ENCODE measurements around the gene RADX. TPM values are rescaled to one million over a fixed set of nuclear protein-coding genes. Genes with fewer than 3 reads are reported as not detected.

Gene RADX
- total and polyA plus RNA-seq, 10 donors, result 2.7 to 19.4 (median 5.9) TPM

- H3K4me3 ChIP-seq, result no peak overlapping the region
- WGBS, 5 donors, result 78 to 88% (median 84%) methylated on average over 7 of the region's 7 CpGs
- TF ChIP-seq POLR2A (IDR thresholded peaks at IDR 0.05) (no peak), POLR2AphosphoS5 (IDR thresholded peaks at IDR 0.05) (no peak), CTCF (IDR thresholded peaks at IDR 0.05 in 8 of 11, conservative IDR thresholded peaks at IDR 0.05 in 3 of 11) (no peak)
- H3K27me3 ChIP-seq (replicated peaks in 1 of 7), result peaks cover 0 to 10% (median 0%) of the 10 kb centered on the region in 7 donors
- no peaks in the 10 kb centered on the region for H3K9me3 ChIP-seq
- no peak for DNase-seq
- H3K4me1 ChIP-seq, result no peaks in the 10 kb centered on the region
- intact Hi-C loops (cut with DNase I; ENCODE audit: low total_unique reads), result no loop called here
- no peak overlapping the region for H3K27ac ChIP-seq
- no peaks in the 10 kb centered on the region for H3K36me3 ChIP-seq
Measured at GRCh38 chrX:106692425-106693065, 80.8 kb downstream of the RADX start.

DNA sequence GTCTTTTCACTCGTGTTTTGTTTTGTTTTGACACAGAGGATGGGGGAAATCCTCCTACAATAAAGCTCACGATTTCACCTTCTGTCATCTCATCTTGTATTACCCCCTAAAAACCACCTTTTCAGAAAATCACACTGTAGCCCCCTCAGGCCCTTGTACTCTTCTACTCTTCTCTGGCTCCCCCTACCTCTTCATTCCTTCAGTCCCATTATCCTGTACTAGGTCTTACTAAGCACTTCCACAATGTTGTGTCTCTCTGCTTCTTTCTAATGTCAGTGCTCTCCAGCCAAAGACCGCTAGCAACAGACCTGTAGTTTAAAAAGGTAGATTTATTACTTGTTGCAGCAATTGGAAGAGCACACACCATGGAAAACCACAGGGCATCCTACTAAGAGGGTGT, 84.7 kb downstream of the RADX start:
- intact Hi-C loops (cut with DNase I; ENCODE audit: low total_unique reads), result no loop called here
- no peak for DNase-seq
- WGBS, 5 donors, result 39 to 67% (median 56%) methylated on average over 3 of the region's 3 CpGs
- no peaks in the 10 kb centered on the region for H3K9me3 ChIP-seq
- TF ChIP-seq POLR2A (IDR thresholded peaks at IDR 0.05) (no peak), POLR2AphosphoS5 (IDR thresholded peaks at IDR 0.05) (no peak), CTCF (IDR thresholded peaks at IDR 0.05 in 8 of 11, conservative IDR thresholded peaks at IDR 0.05 in 3 of 11) (no peak)
- H3K36me3 ChIP-seq, result no peaks in the 10 kb centered on the region
- H3K4me1 ChIP-seq, result no peaks in the 10 kb centered on the region
- H3K27me3 ChIP-seq (replicated peaks in 1 of 7), result peaks cover 0 to 4% (median 0%) of the 10 kb centered on the region in 7 donors
- H3K4me3 ChIP-seq, result no peak overlapping the region
- no peak overlapping the region for H3K27ac ChIP-seq

DNA sequence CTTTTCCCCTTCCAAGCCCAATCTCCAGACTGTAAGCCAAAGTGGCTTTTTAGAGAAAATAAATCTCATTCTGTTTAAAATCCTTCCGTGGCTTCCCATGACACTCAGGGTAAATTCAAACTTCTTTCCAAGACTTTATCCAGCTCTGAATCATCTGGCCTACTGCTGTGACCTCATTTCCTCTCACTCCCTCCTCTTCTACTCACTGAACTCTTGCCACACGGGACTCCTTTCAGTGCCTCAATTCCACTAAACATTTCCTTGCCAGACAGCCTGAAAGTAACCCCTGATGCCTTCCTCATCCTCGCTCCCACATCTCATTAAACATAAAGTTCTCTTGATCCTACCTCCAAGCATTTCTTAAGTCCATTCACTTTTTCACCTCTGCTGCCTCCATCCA, 86.9 kb downstream of the RADX start:
- Histone ChIP-seq H3K36me3 (no peaks in the 10 kb centered on the region), H3K4me3 (no peak overlapping the region), H3K9me3 (no peaks in the 10 kb centered on the region), H3K27me3 (replicated peaks in 1 of 7) (peaks cover 0 to 9% (median 0%) of the 10 kb centered on the region in 7 donors), H3K27ac (no peak overlapping the region), H3K4me1 (no peaks in the 10 kb centered on the region)
- intact Hi-C loops (cut with DNase I; ENCODE audit: low total_unique reads), result no loop called here
- TF ChIP-seq POLR2AphosphoS5 (IDR thresholded peaks at IDR 0.05) (no peak), CTCF (IDR thresholded peaks at IDR 0.05 in 8 of 11, conservative IDR thresholded peaks at IDR 0.05 in 3 of 11) (no peak), POLR2A (IDR thresholded peaks at IDR 0.05) (no peak)
- DNase-seq, result no peak
- WGBS, 5 donors, result 58 to 83% (median 60%) methylated on average over 3 of the region's 3 CpGs

GRCh38 chrX:106702636-106703035, 90.9 kb downstream of the RADX start:
- TF ChIP-seq CTCF (IDR thresholded peaks at IDR 0.05 in 8 of 11, conservative IDR thresholded peaks at IDR 0.05 in 3 of 11), result no peak
- TF ChIP-seq POLR2AphosphoS5 (IDR thresholded peaks at IDR 0.05), result no peak
- TF ChIP-seq POLR2A (IDR thresholded peaks at IDR 0.05), result no peak
- Histone ChIP-seq H3K9me3 (no peaks in the 10 kb centered on the region), H3K27me3 (replicated peaks in 1 of 7) (peaks cover 0 to 7% (median 0%) of the 10 kb centered on the region in 7 donors), H3K27ac (no peak overlapping the region), H3K4me3 (no peak overlapping the region), H3K36me3 (no peaks in the 10 kb centered on the region), H3K4me1 (no peaks in the 10 kb centered on the region)
- WGBS, 5 donors, result 64 to 90% (median 78%) methylated on average over 1 of the region's 1 CpG
- intact Hi-C loops (cut with DNase I; ENCODE audit: low total_unique reads), result no loop called here
- no peak for DNase-seq

Data from spleen (tissue), 11 donors.